NB4 (cell line): ENCODE measurements around the gene CA12.

Experiments
- DNase-seq: peaks from one replicate; pipeline ENCODE4 v3.0.0; 2010; ENCODE audit warnings: low read depth
- H3K4me3 ChIP-seq: one replicate; pipeline ENCODE4 v1.5.1; 2011; ENCODE audit warnings: mild to moderate bottlenecking, low read depth, low read length, moderate library complexity
- MYC ChIP-seq: IDR thresholded peaks from 2 replicates; pipeline ENCODE4 v1.6.1; 2011; ENCODE audit warnings: low read depth, low read length
- POLR2A ChIP-seq: IDR thresholded peaks from 2 replicates; pipeline ENCODE4 v1.6.1; 2011; ENCODE audit warnings: mild to moderate bottlenecking; ENCODE audit not compliant: insufficient read length; ENCODE audit errors: extremely low read depth
- TF ChIP-seq, protein P1 (sequence below): IDR thresholded peaks from one replicate; pipeline ENCODE4 v1.5.1; 2012; ENCODE audit warnings: low read depth, low read length
- TF ChIP-seq, protein P2 (sequence below): IDR thresholded peaks from 2 replicates; pipeline ENCODE4 v1.6.1; 2011; ENCODE audit warnings: low read depth, low read length

Gene CA12

DNA sequence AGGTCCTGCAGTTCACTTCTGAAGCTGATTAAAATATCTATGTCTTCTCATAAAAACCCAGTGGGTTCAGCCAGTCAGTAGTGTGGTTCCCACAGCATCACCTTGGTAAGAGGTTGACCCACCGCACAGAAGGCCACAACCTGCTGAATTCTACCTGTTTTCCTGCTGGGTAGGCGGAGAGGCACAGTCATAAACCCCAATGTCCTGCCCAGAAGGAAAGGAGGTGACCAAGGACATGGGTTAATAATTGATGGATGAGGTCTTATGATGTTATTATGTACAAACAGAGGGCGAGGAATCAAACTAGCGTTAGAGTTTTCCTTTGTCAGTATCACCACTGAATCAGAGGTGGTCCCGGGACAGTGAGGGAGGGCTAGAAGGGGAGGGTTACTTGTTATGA lies 27.8 kb downstream of the CA12 start:
- DNase-seq: no peak
- no peak for TF ChIP-seq MYC
- TF ChIP-seq, protein P1, sequence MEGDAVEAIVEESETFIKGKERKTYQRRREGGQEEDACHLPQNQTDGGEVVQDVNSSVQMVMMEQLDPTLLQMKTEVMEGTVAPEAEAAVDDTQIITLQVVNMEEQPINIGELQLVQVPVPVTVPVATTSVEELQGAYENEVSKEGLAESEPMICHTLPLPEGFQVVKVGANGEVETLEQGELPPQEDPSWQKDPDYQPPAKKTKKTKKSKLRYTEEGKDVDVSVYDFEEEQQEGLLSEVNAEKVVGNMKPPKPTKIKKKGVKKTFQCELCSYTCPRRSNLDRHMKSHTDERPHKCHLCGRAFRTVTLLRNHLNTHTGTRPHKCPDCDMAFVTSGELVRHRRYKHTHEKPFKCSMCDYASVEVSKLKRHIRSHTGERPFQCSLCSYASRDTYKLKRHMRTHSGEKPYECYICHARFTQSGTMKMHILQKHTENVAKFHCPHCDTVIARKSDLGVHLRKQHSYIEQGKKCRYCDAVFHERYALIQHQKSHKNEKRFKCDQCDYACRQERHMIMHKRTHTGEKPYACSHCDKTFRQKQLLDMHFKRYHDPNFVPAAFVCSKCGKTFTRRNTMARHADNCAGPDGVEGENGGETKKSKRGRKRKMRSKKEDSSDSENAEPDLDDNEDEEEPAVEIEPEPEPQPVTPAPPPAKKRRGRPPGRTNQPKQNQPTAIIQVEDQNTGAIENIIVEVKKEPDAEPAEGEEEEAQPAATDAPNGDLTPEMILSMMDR: no peak
- no peak for TF ChIP-seq POLR2A
- TF ChIP-seq, protein P2, sequence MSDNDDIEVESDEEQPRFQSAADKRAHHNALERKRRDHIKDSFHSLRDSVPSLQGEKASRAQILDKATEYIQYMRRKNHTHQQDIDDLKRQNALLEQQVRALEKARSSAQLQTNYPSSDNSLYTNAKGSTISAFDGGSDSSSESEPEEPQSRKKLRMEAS: no peak
- no peak overlapping the region for H3K4me3 ChIP-seq

DNA sequence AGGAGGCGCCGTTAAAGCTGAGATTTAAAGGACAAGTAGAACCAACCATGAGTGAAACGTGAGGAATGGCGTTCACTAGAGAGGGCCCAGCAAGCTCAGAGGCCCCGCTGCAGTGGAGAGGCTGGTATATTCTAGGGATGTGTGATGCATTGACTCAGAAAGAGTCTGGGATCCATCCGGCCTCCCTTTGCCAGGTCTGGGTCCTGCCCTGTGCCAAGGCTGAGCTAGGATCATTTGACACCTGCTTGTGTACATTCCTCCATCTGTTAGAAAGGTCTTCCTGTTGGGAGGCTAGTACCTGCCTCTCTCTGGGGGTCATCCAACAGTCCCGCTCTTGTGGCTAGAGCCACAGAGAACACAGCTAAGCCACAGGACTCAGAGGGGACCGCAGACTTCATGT lies 28.4 kb downstream of the CA12 start:
- H3K4me3 ChIP-seq: no peak overlapping the region
- TF ChIP-seq MYC (no peak), POLR2A (no peak)
- TF ChIP-seq, protein P1: no peak
- DNase-seq: no peak

DNA sequence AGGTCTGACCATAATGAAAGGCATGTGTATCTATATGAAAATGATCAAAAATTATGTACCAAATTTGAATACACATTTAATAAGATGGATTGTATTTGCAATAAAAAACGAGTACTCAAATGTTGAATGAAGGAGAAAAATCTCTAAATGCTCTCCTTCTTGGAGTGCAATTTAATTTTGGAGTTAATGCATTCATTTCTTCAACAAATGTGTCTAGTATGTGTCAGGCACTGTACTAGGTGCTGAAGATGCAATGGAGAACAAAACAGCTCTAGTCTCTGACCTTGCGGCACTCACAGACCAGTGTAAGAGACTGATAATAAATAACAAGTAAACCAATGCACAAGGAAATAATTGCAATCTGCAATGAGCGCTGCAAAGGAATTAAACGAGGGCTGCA lies 28.8 kb downstream of the CA12 start:
- TF ChIP-seq POLR2A: no peak
- no peak for DNase-seq
- H3K4me3 ChIP-seq: no peak overlapping the region

DNA sequence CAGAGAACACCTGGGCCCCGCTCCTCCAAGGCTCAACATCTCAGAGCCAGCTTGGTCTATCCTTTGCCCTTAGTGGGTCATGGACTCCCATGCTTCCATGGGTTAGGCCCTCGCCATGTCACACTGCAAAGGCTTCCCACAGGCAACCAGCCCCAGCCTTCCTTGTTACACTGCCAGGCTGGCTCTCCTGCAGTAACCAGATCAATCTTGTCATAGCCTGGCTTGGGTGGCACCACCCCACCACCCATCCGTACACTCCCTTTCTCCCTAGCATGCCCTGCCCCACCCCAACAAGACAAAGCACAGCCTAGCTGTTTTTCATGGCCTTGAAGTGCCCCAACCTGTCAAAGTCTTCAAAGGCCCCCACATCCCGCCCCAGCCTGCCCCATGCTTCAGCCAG lies 30.5 kb downstream of the CA12 start:
- TF ChIP-seq, protein P2: no peak
- TF ChIP-seq POLR2A: no peak
- TF ChIP-seq, protein P1: no peak
- no peak for TF ChIP-seq MYC
- no peak for DNase-seq
- H3K4me3 ChIP-seq: no peak overlapping the region

DNA sequence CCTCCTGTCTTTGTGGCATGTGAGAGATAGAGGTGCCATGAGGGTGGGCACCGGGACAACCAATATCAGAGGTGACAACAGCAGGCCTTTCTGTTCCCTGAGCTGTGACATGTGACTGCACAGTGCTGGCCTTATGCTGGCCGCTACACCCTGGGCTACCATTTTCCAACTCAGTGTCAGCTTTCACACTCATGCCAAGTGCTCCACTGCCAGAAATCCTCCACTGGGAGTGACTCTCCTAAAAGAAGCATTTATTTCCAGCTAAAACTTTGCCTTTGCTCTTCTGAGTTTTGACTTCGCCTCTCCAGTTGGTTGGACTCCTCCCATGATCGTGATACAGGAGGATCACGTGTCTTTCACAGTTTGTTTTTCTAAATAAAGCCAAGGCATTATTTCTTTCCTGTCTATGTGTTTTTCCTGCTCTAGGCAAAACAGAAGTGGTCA lies 31.4 kb downstream of the CA12 start:
- TF ChIP-seq MYC (no peak), POLR2A (no peak)
- TF ChIP-seq, protein P1: no peak
- TF ChIP-seq, protein P2: no peak
- no peak overlapping the region for H3K4me3 ChIP-seq
- DNase-seq: no peak

DNA sequence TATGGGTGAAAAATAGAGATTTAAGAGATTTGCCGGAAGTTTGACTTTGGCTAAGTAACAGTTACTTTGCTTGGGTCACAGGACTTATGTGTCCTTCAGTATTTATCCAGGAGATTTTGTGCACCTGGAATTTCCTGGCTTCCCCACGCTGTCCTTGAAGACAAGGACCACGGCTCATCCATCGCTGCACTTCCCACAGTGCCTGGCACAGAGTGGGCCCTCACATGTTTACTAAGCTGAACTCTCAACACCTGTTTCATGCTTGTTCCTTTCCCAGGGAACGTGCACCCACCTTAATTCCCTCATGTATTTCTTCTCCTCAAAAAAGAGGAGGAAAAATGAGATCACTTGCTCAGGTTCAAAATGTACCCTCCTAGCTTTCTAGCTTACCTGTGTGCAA lies 32.0 kb downstream of the CA12 start:
- TF ChIP-seq POLR2A: no peak
- TF ChIP-seq, protein P2: no peak
- TF ChIP-seq, protein P1: no peak
- no peak for TF ChIP-seq MYC
- no peak overlapping the region for H3K4me3 ChIP-seq
- DNase-seq: no peak

DNA sequence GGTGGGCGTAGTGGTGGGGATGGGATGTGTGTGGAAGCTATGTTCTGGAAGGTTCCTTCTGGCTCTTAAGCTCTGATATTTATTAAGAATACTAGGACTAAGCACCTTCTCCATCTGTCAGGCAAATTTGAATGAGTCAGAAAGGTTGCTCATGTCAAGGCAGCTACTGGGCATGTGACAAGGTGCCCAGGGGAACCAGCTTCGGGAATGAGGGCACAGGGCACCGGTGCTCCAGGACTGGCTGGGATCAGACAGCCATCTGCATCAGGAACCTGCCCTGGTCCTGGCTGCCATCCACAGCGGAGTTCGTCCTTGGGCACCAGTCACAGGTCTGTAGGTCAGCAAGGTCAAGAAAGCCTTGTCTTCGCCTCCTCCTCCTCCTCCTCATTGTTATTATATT lies 32.5 kb downstream of the CA12 start:
- H3K4me3 ChIP-seq: no peak overlapping the region
- DNase-seq: no peak
- TF ChIP-seq, protein P2: no peak
- TF ChIP-seq MYC: no peak
- no peak for TF ChIP-seq POLR2A
- TF ChIP-seq, protein P1: no peak
